ENCODE measurements around the gene PRKG2.

PRKG2 gene

DNA sequence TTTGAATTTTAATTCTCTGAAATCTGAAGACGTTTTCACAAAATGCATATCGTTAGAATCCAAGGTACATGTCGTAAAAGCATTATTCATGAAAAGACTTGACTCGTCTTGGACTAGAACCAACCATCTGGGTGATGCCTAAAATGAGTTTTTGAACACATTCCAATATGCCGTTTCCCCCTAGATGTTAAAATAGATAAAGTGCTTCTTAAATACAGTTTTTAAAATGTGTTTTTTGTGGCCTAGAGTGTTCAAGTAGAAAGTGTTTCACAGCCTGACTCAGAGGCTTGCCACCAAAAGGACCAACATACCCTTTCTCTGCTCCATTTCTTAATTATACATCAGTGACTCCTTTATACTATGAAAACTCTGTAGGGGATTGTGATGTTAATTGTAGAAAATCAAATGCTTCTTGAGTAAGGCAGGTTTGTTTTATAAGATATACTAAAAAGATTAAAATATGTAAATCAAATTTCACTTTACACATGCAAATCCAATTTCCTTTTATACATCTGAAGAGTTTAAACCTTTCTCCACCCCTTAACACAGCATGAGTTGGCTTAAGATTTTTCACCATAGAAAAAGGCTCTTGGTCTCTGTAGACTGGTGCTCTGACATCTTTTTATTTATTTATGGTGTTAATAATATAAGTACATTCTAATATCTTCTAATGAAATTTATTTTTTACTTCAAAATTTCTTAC is 48.4 kb downstream of the PRKG2 start:
- TF ChIP-seq CREB1 (IDR thresholded peaks at IDR 0.05; ENCODE audit: low read depth) (no peak), CEBPB (IDR thresholded peaks at IDR 0.05) (no peak), RAD21 (IDR thresholded peaks at IDR 0.05; ENCODE audit: low read depth) (no peak), EGR1 (IDR thresholded peaks at IDR 0.05) (no peak), YY1 (IDR thresholded peaks at IDR 0.05; ENCODE audit: low read depth) (no peak), ZBTB7A (IDR thresholded peaks at IDR 0.05; ENCODE audit: low read depth) (no peak), FOXM1 (IDR thresholded peaks at IDR 0.05; ENCODE audit: borderline replicate concordance, low read depth) (no peak), NFIC (IDR thresholded peaks at IDR 0.05) (no peak), TCF12 (IDR thresholded peaks at IDR 0.05; ENCODE audit: low read depth) (no peak), TEAD4 (IDR thresholded peaks at IDR 0.05) (no peak), EP300 (IDR thresholded peaks at IDR 0.05; ENCODE audit: borderline replicate concordance) (no peak), TAF1 (IDR thresholded peaks at IDR 0.05; ENCODE audit: low read depth) (no peak)
- TF ChIP-seq, protein P1, sequence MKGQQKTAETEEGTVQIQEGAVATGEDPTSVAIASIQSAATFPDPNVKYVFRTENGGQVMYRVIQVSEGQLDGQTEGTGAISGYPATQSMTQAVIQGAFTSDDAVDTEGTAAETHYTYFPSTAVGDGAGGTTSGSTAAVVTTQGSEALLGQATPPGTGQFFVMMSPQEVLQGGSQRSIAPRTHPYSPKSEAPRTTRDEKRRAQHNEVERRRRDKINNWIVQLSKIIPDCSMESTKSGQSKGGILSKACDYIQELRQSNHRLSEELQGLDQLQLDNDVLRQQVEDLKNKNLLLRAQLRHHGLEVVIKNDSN (IDR thresholded peaks at IDR 0.05) = no peak
- TF ChIP-seq, protein P2, sequence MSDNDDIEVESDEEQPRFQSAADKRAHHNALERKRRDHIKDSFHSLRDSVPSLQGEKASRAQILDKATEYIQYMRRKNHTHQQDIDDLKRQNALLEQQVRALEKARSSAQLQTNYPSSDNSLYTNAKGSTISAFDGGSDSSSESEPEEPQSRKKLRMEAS (IDR thresholded peaks at IDR 0.05) = no peak
- TF ChIP-seq, protein P3, sequence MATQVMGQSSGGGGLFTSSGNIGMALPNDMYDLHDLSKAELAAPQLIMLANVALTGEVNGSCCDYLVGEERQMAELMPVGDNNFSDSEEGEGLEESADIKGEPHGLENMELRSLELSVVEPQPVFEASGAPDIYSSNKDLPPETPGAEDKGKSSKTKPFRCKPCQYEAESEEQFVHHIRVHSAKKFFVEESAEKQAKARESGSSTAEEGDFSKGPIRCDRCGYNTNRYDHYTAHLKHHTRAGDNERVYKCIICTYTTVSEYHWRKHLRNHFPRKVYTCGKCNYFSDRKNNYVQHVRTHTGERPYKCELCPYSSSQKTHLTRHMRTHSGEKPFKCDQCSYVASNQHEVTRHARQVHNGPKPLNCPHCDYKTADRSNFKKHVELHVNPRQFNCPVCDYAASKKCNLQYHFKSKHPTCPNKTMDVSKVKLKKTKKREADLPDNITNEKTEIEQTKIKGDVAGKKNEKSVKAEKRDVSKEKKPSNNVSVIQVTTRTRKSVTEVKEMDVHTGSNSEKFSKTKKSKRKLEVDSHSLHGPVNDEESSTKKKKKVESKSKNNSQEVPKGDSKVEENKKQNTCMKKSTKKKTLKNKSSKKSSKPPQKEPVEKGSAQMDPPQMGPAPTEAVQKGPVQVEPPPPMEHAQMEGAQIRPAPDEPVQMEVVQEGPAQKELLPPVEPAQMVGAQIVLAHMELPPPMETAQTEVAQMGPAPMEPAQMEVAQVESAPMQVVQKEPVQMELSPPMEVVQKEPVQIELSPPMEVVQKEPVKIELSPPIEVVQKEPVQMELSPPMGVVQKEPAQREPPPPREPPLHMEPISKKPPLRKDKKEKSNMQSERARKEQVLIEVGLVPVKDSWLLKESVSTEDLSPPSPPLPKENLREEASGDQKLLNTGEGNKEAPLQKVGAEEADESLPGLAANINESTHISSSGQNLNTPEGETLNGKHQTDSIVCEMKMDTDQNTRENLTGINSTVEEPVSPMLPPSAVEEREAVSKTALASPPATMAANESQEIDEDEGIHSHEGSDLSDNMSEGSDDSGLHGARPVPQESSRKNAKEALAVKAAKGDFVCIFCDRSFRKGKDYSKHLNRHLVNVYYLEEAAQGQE (IDR thresholded peaks at IDR 0.05; ENCODE audit: low read depth) = no peak

DNA sequence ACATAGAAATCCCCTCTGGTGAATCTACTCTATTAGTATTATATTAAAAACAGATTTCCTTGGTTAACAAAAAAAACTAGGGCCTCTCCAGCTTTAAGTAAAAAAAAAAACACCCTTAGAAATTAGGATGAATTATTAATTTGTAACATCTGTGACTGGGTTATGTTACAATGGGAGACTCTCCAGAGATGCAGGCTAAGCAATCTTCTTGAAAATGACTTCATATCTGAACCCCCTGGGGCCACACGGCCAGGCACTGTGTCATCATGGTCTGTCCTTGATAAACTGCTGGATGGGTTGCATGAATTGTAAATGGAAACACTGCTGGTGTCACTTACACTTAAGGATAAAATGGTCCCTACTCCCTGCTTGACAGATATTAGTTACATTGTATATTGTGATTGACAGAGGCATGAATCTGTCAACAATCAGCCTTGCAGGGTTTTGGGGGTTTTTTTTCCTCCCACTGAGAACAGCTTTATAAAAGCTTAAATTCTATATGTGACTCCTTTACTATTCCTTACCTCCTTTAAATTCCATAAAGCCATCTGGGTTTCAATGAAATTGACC is 49.1 kb downstream of the PRKG2 start:
- no peak for TF ChIP-seq TCF12 (IDR thresholded peaks at IDR 0.05; ENCODE audit: low read depth)
- TF ChIP-seq NFIC (IDR thresholded peaks at IDR 0.05) = no peak
- TF ChIP-seq ZBTB7A (IDR thresholded peaks at IDR 0.05; ENCODE audit: low read depth) = no peak
- TF ChIP-seq TEAD4 (IDR thresholded peaks at IDR 0.05) = no peak
- TF ChIP-seq EGR1 (IDR thresholded peaks at IDR 0.05) = no peak
- TF ChIP-seq CEBPB (IDR thresholded peaks at IDR 0.05) = no peak
- TF ChIP-seq, protein P2 (IDR thresholded peaks at IDR 0.05) = no peak
- TF ChIP-seq TAF1 (IDR thresholded peaks at IDR 0.05; ENCODE audit: low read depth) = no peak
- TF ChIP-seq RAD21 (IDR thresholded peaks at IDR 0.05; ENCODE audit: low read depth) = no peak
- TF ChIP-seq FOXM1 (IDR thresholded peaks at IDR 0.05; ENCODE audit: borderline replicate concordance, low read depth) = no peak
- TF ChIP-seq EP300 (IDR thresholded peaks at IDR 0.05; ENCODE audit: borderline replicate concordance) = no peak

DNA sequence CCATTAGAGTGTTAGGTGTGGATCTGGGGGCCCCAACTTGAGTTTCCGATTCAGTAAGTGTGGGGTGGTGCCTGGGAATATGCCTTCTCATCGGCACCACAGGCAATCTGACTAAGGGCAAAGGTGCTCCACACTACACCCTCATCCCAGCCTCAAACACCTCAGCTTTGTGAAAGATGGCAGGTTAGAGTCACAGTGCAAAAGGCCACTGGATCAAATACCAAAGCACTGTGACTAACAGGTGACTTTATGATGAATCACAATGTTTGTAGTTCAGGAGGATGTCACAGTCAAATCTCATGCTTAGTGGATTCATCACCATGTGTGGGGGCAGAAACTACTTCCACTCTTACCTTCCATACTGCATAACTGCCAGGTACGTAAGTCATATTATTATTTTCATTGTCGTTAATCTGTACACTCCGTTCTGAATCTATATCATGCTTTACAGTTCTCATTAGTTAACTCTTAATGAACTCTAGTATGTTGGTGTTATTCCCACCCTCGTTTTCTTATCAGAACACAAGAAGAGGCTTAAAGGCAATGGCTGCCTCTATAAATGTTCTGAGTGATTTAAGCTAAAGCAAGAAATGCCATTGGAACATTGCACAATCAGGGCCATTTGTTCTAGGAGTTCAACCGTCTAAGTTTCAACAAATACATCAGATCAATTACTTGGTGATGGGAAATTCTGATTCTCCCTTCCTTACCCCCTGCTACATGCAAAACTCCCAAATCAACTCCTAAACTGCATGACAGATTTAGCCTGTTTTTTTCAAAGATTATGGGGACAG is 50.2 kb downstream of the PRKG2 start:
- TF ChIP-seq, protein P1 (IDR thresholded peaks at IDR 0.05) = no peak

DNA sequence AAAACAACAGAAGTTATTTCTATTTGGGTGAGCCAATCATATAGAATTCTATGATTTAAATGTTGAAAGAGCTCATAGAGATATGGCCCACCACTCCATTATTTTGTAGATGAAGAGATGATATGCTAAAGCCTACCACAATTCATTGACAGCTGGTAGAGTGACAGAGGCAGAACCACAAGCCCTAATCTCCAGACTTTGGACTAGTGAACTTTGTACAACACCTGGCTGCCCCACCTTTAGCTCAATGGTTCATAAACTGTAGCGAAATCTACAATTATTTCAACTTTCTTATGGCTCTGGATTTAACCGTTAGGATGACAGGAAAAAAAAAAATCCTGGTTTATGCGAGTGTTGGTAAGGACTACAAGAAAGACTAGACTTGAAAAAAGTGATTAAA is 50.9 kb downstream of the PRKG2 start:
- TF ChIP-seq TAF1 (IDR thresholded peaks at IDR 0.05; ENCODE audit: low read depth) (no peak), NFIC (IDR thresholded peaks at IDR 0.05) (no peak), CREB1 (IDR thresholded peaks at IDR 0.05; ENCODE audit: low read depth) (no peak), RAD21 (IDR thresholded peaks at IDR 0.05; ENCODE audit: low read depth) (no peak), EGR1 (IDR thresholded peaks at IDR 0.05) (no peak), ZBTB7A (IDR thresholded peaks at IDR 0.05; ENCODE audit: low read depth) (no peak), TCF12 (IDR thresholded peaks at IDR 0.05; ENCODE audit: low read depth) (no peak), CEBPB (IDR thresholded peaks at IDR 0.05) (no peak), TEAD4 (IDR thresholded peaks at IDR 0.05) (no peak), EP300 (IDR thresholded peaks at IDR 0.05; ENCODE audit: borderline replicate concordance) (no peak), YY1 (IDR thresholded peaks at IDR 0.05; ENCODE audit: low read depth) (no peak), FOXM1 (IDR thresholded peaks at IDR 0.05; ENCODE audit: borderline replicate concordance, low read depth) (no peak)
- TF ChIP-seq, protein P1 (IDR thresholded peaks at IDR 0.05) = no peak
- TF ChIP-seq, protein P3 (IDR thresholded peaks at IDR 0.05; ENCODE audit: low read depth) = no peak
- TF ChIP-seq, protein P2 (IDR thresholded peaks at IDR 0.05) = no peak
